GM19397 (cell line): ENCODE data around the gene MAN2A1.
"Not testable (repeated sequence)": the region's sequence is repeated elsewhere in the genome, so short reads cannot be mapped to it uniquely, and the experiment has no call there.

Source experiments
- ATAC-seq: cut with Tn5 transposase; IDR thresholded peaks from one replicate; pipeline ENCODE4 v1.9.1; 2021; ENCODE audit warnings: mild to moderate bottlenecking, moderate library complexity; ENCODE audit not compliant: unreplicated experiment

MAN2A1 gene

DNA sequence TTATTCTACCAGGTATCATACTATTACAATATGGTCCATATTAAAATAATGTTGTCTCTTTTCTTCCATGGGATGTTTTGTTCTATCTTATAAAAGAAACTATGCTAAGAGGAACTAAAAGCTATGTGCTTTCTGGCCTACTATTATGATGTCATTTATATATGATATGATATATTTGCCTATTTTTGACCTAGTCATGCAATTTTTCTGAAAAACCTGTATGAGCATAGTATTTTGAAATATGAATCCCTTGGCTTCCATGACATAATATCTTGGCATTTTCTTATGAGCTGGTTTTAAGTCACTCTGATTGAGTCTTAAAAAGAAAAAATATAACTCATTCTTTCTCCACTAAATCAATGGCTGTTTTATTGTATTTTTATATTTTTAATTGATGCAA, 60.7 kb downstream of the MAN2A1 start:
- ATAC-seq: no peak

DNA sequence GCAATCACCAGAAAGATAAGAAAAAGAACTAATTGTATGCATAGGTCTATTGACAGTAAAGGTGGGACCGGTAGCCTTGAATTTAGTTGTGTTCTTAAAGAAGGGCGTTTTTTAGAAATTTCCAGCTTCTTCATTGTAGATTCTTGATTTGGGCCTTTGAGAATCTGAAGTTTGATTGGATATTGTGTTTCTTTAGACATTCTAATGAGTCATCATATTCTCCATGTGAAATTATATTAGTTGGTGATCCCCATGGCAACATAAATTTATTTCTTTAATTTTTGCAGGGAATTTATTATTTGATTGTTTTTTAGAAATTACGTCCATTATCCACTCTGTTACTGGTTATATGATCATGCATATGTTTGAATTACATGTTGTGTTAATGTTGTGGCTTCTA, 63.6 kb downstream of the MAN2A1 start:
- ATAC-seq: no peak

DNA sequence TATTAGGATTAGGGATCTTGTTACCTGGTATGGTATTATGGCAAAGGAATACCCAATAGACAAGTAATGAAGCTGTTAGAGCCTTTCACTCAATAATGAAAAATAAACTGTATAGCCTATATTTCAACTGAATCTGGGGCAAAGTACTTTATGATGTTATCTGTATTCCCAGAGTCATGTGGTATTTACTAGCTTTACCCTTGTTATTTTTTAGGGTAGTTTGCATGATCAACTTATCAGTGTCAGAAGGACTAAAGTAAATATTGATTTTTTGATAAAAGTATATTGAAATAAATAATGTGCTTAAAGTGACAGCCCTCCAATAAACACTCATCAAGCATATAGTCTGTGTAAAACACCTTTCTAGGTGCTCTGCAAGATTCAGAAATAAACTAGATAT, 64.6 kb downstream of the MAN2A1 start:
- no peak for ATAC-seq

DNA sequence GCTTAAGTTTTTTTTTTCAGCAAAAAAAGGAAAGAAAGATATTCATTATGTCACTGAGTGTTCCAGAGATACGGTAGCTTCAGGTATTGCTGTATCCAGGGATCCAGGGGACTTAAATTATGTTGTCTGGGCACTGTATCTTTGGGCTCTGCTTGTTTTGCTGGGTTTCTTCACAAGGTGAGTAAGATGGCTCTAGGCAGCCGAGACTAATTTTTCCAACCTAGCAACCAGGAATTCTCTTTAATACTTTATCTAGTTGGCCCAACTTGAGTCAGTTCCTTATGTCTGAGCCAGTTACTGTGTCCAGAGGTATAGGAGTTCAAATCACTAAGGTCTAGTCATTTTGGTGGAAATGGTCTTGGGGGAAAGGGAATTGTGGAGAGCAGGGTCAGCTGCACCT, 66.0 kb downstream of the MAN2A1 start:
- ATAC-seq: no peak

DNA sequence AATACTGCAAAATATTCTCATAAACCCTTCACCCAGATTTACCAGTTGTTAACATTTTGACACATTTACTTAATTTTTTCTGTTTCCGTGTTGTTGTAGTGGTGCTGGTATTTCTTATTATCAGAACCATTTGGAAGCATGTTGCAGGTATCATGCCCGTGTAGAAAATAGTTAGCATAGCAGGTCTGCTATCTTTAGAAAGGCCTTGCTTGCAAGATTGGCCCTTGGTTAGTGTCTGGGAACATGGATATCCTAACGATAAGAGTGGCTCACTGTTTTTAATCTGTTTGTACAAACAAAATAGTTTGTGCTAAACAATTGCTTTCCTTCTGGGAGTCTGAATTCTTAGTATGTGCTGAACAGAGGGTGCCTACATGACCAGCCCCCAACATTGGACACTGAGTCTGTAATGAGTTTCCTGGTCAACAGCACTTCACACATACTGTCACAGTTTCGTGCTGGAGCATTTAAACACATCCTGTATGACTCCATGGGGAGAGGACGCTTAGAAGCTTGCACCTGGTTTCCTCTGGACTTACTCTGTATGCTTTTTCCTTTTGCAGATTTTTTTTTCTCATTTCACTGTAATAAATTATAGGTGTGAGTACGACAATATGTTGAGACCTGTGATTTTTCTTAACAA, 66.9 kb downstream of the MAN2A1 start:
- ATAC-seq: no peak

DNA sequence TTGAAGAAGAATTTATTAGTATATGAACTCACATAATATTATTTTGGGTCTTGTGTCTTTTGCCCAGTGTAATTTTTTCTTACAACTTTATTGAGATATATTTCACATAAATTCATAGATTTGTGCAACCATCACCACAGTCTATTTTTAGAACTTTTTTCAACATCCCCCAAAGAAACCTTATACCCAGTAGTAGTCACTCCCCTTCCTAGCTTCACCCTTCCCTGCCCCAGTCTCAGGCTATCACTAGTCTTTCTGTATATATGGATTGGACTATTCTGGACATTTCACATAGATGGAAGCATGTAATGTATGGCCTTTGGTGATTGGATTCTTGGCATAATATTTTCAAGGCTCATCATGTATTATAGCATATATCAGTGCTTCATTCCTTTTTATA, 67.8 kb downstream of the MAN2A1 start:
- ATAC-seq: no peak

DNA sequence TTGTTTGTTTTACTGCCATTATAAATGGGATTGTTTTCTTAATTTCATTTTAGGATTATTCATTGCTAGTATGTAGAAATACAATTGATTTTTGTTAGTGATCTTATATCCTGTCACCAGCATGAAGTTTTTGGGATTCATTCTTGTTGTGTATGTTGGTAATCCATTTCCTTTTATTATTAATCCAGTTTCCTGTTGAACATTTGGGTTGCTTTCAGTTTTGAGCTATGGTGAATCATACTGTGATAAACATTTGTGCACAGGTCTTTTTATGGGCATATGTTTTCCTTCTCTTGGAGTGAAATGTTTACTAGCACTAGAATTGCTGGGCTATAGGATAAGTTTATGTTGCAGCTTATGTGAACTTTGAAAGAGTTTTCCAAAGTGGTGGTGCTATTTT, 69.6 kb downstream of the MAN2A1 start:
- no peak for ATAC-seq

DNA sequence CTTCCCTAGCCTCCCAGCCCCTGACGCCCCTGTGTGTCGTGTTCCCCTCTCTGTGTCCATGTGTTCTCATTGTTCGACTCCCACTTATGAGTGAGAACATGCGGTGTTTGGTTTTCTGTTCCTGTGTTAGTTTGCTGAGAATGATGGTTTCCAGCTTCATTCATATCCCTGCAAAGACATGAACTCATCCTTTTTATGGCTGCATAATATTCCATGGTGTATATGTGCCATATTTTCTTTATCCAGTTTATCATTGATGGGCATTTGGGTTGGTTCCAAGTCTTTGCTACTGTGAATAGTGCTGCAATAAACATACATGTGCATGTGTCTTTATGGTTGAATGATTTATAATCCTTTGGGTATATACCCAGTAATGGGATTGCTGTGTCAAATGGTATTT, 70.4 kb downstream of the MAN2A1 start:
- ATAC-seq: not testable (repeated sequence)

DNA sequence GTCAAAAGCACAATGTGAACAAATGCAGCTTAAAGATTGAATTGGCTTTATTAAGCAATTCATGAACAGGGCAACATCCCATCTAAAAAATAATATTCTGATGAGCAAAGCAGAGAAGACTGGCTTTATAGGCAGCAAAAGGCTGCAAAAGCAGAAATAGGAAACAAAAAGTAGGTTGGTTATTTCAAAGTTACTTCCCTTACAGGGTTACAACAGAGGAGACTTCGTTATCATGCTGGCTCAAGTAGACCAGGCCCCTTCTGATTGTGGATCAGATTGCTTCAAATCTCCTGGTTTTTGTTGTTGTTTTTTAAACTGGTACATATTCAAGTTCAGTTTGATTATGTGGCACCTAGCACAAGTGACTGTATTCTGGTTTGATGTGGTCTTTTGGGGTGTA, 73.1 kb downstream of the MAN2A1 start:
- ATAC-seq: no peak

DNA sequence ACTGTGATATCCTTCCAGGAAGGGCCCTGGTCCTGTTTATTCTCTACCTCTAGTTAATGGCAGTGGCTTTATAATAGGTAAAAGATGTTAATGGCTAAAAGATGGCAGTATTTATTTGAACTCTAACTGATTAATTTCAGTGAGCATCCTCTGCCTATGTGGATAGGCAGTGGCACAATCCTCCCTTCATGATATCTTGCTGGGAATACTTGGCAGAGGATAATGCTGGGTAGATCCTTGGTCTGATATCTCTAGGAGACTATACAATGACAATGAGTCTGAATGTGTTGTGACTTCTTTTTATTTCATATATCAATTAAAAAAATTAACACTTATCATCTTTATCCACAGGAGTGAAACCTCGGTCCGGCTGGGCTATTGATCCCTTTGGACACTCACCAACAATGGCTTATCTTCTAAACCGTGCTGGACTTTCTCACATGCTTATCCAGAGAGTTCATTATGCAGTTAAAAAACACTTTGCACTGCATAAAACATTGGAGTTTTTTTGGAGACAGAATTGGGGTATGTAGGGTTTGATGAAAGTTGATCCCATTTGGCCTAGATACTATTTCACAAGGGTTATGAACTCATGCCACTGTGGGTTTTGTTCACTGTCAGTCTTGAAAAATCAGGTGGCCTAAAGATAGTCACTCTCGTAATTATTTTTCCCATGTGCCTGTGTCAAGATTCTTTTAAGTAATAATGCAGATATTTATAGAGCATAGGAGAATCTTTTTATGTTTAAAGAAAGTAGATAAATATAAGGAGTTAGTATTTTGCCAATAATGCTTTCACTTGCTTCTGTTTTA, 77.7 kb downstream of the MAN2A1 start:
- ATAC-seq: no peak

DNA sequence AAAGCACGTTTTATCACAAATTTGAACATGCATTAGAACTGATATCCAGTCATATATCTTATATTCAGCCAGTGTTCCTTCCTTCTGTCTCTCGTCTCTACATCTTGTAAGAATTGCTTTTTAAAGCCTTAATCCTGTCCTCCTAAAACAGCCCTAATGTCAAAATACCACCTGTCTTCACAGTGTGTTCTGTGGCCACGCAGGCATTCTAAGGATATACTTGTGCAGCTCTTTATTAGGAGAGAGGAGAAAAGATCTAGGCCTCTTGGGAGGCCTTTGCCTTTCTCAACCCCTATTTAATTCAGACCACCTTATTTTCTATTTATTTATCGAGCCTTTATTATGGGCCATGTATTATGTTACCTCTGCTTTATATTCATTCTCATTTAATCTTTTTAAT, 78.3 kb downstream of the MAN2A1 start:
- no peak for ATAC-seq

DNA sequence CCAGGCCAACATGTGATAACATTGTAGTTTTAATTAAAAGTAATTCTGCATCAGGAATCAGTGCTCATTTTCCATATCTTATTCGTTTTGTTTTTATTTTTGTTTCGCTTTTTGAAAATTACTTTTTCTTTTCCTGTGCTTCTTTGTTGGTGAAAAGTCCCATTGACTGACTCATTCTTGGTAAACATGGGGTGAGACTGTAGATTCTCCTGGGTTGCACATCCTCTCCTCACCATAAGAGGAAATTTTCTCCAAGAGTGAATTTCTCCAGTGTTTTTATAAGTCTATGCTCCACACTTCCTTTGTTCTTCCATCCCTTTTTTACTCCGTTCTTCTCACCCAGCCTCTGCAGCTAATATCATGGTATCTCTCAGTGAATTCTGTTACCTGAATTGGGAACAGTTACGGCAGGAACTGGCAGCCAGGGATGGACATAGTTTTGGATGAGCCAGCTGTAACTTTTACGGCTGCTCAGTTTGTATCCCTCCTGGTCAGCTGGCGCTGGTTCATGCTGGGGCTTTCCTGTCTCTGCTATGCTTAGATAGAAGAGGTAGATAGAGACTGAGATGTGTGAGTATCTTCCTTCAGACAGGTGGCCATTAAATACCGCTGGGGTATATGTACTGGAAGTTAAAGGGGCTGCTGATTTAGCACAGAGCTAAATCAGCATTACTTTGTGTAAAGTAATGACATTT, 80.0 kb downstream of the MAN2A1 start:
- ATAC-seq: no peak

DNA sequence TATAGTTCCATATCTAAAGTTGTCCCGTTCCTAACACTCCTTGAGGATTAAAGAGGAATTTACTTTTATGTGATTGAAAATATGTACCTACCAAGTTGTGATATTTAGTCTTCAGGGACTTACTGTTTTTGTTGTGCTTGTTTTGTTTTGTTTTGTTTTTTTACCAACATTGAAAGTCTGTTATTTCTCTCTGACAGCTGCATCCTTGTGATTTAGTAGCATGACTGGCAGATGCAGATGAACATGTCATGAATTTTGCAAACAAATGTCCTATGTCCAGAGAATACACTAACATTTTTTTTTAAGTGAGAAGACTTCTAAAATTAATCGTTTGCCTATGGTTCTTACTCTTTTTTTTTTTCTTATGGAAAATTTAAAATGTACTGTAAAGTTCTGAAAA, 85.4 kb downstream of the MAN2A1 start:
- ATAC-seq: no peak

DNA sequence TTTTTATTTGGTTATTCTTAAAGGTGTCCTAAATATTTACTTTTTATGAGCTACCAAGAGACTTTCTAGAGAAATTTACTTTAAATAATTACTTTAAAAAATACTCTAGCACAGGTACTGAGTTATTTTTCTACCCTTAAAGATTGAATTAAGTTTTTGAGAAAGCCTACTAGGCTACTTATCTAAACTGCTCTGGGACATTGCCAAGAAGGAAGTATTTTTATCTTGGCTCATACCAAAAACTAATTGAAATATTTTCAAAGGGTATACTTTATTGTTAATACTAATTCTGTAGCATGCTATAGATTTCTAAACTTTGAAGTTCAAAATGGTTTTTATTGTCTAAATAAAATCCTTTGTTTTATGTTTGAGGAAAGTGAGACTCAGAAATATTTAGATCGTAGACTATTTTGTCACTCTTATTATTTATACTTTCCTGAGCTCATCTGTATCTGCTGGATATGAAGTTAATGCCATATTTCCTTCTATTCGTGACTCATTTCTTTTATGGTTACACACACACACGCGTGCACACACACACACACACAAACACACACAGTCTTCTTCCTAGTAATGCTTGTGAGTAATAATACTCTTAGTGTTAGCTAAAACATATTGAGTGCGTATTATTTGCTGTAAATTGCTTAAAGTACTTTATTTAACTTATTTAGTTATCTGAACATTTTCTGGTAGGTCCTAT, 89.5 kb downstream of the MAN2A1 start:
- no peak for ATAC-seq

DNA sequence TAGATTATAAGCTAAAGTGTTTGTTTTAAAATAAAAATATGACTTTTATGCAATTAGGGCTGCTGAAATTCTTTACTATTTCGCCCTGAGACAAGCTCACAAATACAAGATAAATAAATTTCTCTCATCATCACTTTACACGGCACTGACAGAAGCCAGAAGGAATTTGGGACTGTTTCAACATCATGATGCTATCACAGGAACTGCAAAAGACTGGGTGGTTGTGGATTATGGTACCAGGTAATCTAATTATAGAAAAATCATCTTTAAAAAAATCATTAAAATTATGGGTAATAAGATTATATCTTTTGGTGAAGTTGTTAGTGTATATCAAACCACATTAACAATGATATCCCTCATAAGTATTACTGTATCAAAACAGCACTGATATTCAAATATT, 95.0 kb downstream of the MAN2A1 start:
- ATAC-seq: no peak

DNA sequence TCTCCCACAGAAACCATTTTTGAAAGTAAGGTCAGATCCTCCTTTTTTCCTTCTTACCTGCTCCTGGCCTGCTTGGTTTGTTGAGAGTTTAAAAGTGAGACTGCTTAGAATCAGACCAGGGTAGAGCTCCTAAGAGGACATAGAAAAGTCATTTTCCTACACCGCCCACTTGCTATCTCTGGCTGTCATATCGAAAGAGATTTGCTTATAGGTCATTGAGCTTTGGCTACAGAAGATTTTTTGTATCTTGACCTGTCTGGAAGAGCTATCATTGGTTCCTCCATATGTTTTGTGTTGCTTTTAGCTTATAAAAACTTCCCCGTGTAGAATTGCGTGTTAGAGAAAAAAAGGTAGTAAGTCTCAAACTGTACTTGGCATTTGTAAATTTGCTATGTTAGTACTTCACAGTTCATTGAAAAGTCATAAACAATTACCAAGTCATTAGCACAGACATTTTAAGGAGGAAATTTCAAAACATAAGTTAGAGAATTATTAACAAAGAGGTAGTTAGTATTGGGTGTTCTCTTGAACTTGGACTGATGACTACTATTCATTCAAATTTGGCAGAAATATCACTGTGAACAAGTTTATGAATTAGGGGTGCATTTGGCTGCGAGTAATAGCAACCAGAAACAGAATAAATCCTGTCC, 96.6 kb downstream of the MAN2A1 start:
- no peak for ATAC-seq

DNA sequence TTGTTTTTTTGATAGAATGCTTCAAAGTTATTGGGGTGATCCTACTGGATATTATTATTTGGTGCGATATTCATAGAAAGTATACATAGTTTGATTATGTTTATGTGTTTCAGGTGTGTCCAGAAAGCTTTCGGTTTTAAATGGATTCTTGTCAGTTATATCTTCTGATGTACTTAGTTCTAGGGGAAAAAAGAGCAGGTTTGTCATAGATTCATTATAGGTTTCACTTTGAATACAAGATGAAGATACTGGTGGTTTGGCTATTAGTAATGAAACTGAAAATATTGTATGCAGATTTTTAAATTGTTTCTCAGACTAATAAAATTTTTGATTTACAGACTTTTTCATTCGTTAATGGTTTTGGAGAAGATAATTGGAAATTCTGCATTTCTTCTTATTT, 98.9 kb downstream of the MAN2A1 start:
- ATAC-seq: peak; percentile 75

DNA sequence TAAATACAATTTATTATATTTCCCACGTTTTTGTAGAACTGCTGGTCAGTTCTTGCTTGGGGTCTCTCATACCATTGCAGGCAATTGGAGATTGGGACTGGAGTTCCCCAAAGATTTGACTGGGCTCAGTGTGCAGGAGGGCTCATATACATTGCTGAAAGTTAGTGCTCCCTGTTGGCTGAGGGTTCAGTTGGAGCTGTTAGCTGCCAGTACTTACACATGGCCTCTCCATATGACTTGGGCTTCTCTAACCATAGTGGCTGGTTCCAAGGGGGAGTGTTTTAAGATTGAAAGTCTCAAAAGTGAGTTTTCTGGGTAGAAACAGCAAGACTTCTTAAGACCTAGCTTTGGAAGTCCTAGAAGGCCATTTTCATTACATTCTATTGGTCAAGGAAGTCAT, 102.9 kb downstream of the MAN2A1 start:
- no peak for ATAC-seq

DNA sequence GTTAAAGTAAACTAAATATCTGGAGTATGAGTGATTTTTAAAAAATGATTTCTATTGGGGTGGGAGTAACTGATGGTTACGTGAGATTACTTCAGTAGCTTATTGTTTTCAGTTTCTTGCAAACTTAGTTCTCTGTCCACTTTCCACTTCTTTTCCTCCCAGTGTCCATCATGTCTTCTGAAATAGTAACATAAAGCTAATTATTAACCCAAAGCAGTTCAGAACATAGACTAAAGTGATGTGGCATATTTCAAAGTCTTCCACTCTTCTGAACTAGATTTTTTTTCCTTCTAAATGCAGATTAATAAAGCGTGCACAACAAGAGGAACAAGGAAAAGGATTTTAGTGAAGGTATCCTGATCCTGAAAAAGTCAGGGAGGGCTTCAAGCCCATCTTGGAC, 114.1 kb downstream of the MAN2A1 start:
- no peak for ATAC-seq

DNA sequence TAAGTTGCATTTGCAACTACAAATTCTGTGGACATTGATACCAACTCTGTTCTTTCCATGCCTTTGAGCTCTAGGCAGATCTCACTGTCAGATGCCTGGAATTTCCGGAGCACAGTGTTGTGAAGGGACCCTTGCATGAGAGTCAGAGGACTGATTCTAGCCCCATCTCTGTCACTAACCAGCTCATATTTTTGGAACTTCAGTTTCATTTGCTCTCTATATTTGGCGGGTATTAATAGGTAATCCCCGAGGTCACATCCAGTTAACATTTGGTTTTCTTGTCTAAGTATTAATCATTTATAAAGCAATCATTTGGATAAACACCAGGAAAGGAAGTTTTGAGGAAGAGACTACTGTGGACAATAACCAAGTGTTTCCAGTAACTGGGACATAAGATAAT, 115.7 kb downstream of the MAN2A1 start:
- peak; percentile 55 for ATAC-seq

DNA sequence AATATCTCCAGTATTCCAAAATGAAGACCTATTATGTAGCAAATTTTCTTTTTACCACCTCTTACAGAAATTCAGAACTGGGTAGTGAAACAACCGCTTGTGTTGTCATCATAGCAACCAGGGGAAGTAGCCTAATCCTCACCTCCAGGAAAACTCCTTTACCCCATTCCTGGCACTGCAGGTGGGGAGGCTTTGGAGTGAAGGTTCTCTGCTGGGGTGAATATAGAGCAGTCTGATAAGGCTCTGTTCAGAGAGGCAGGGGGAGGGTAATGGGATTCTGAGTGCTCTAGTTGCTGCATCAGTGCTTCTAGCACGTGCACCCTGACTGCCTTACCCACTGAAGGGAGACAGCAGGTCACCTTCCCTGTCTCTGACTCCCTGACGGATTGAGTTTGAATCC, 116.2 kb downstream of the MAN2A1 start:
- ATAC-seq: peak; percentile 71
